IMR-90 (cell line): ENCODE data around the gene CATSPERZ. TPM values are rescaled to one million over a fixed set of nuclear protein-coding genes. Genes with fewer than 3 reads are reported as not detected.

ENCODE experiments used
- ATAC-seq: fragments of 200-7000 bp; cut with Tn5 transposase; 2 replicates; pipeline ENCODE4 v1.9.1; 2020; ENCODE audit warnings: low read depth, mild to moderate bottlenecking, moderate library complexity
- BruUV-seq: library from RNA; stranded (reverse); fragments of 400-500 nt; replicated peaks from 2 replicates; lab custom pipeline; 2021; lab: Mats Ljungman, UMichigan
- CTCF ChIA-PET: fragments of 300-600 bp; formaldehyde crosslinking; extraction: SDS; loops from one replicate; lab custom pipeline; 2021; ENCODE audit warnings: antibody characterized with exemption; lab: Yijun Ruan, JAX
- POLR2A ChIA-PET: fragments of 300-600 bp; sonication (Branson Sonifier 250); formaldehyde crosslinking; loops from one replicate; lab custom pipeline; 2022; ENCODE audit warnings: antibody characterized with exemption; ENCODE audit not compliant: unreplicated experiment; lab: Charles Lee
- DNase-seq: peaks from one replicate; pipeline ENCODE4 v3.0.0; 2013
- H2AFZ ChIP-seq: replicated peaks from 2 replicates; pipeline ENCODE3; 2013; ENCODE audit warnings: low read length, mild to moderate bottlenecking; ENCODE audit not compliant: poor library complexity
- H2AK5ac ChIP-seq: 2 replicates; pipeline ENCODE4 v1.6.1; 2013; ENCODE audit warnings: low read depth, low read length, inconsistent platforms
- H2AK9ac ChIP-seq: replicated peaks from 2 replicates; pipeline ENCODE3; 2013; ENCODE audit warnings: mild to moderate bottlenecking, low read depth, low read length, moderate library complexity; ENCODE audit not compliant: poor library complexity
- H2BK120ac ChIP-seq: 2 replicates; pipeline ENCODE4 v1.6.1; 2013; ENCODE audit warnings: low read depth, low read length, inconsistent platforms
- H2BK15ac ChIP-seq: 3 replicates; pipeline ENCODE4 v1.6.1; 2013; ENCODE audit warnings: low read depth, low read length, inconsistent platforms
- H2BK20ac ChIP-seq: 2 replicates; pipeline ENCODE4 v1.6.1; 2013; ENCODE audit warnings: low read depth, mild to moderate bottlenecking, inconsistent platforms, low read length, moderate library complexity
- H2BK5ac ChIP-seq: 2 replicates; pipeline ENCODE4 v1.6.1; 2013; ENCODE audit warnings: mild to moderate bottlenecking, low read depth, low read length, inconsistent platforms; ENCODE audit not compliant: poor library complexity, severe bottlenecking
- H3K14ac ChIP-seq: replicated peaks from 2 replicates; pipeline ENCODE4 v1.6.1; 2013; ENCODE audit warnings: low read depth, low read length, inconsistent platforms
- H3K18ac ChIP-seq: 2 replicates; pipeline ENCODE4 v1.6.1; 2013; ENCODE audit warnings: low read depth, low read length, control low read depth
- H3K23ac ChIP-seq: 2 replicates; pipeline ENCODE4 v1.6.1; 2013; ENCODE audit warnings: low read depth, low read length, inconsistent platforms
- H3K27ac ChIP-seq: 2 replicates; pipeline ENCODE4 v1.5.1; 2013; ENCODE audit warnings: mild to moderate bottlenecking, control low read depth, low read length; ENCODE audit not compliant: insufficient read depth
- H3K27me3 ChIP-seq: 2 replicates; pipeline ENCODE4 v1.6.1; 2013; ENCODE audit warnings: low read length; ENCODE audit not compliant: control insufficient read depth, insufficient read depth
- H3K36me3 ChIP-seq: 2 replicates; pipeline ENCODE4 v1.6.1; 2013; ENCODE audit warnings: low read length, mixed read lengths; ENCODE audit not compliant: control insufficient read depth, insufficient read depth
- H3K4ac ChIP-seq: 2 replicates; pipeline ENCODE4 v1.6.1; 2013; ENCODE audit warnings: low read depth, low read length, inconsistent platforms
- H3K4me1 ChIP-seq: 2 replicates; pipeline ENCODE4 v1.6.1; 2013; ENCODE audit warnings: low read length, mixed read lengths; ENCODE audit not compliant: control insufficient read depth, insufficient read depth
- H3K4me2 ChIP-seq: 2 replicates; pipeline ENCODE4 v1.6.1; 2013; ENCODE audit warnings: low read depth, mild to moderate bottlenecking, control low read depth, low read length, moderate library complexity
- H3K4me3 ChIP-seq: 2 replicates; pipeline ENCODE4 v1.5.1; 2013; ENCODE audit warnings: low read depth, mild to moderate bottlenecking, control low read depth, low read length, moderate library complexity; ENCODE audit not compliant: insufficient read depth
- H3K56ac ChIP-seq: 2 replicates; pipeline ENCODE4 v1.6.1; 2013; ENCODE audit warnings: low read length, inconsistent platforms; ENCODE audit not compliant: insufficient read depth; ENCODE audit errors: extremely low read depth
- H3K79me1 ChIP-seq, 2 experiments: 2 replicates each; pipeline ENCODE4 v1.6.1; 2013; ENCODE audit warnings: low read length in 2 of 2, inconsistent platforms in 1 of 2, low read depth in 1 of 2
- H3K9ac ChIP-seq: 2 replicates; pipeline ENCODE4 v1.6.1; 2013; ENCODE audit warnings: low read depth, low read length, control low read depth
- H3K9me1 ChIP-seq: 2 replicates; pipeline ENCODE4 v1.6.1; 2013; ENCODE audit warnings: low read length, inconsistent platforms; ENCODE audit not compliant: insufficient read depth
- H3K9me3 ChIP-seq: 2 replicates; pipeline ENCODE4 v1.6.1; 2013; ENCODE audit warnings: low read length; ENCODE audit not compliant: control insufficient read depth, insufficient read depth
- H4K20me1 ChIP-seq: 2 replicates; pipeline ENCODE4 v1.6.1; 2013; ENCODE audit warnings: low read length, inconsistent platforms; ENCODE audit not compliant: insufficient read depth
- H4K5ac ChIP-seq: 2 replicates; pipeline ENCODE4 v1.6.1; 2013; ENCODE audit warnings: mild to moderate bottlenecking, low read depth, low read length, control low read depth
- H4K8ac ChIP-seq, 2 experiments: 2 replicates each; pipeline ENCODE4 v1.6.1; 2013; ENCODE audit warnings: low read depth in 2 of 2, low read length in 2 of 2, control low read depth in 1 of 2, inconsistent platforms in 1 of 2
- H4K91ac ChIP-seq: 2 replicates; pipeline ENCODE4 v1.6.1; 2013; ENCODE audit warnings: low read depth, low read length, inconsistent platforms; ENCODE audit not compliant: insufficient read depth
- USF2 ChIP-seq: fragments of 150-350 bp; IDR thresholded peaks from 2 replicates; pipeline ENCODE4 v1.6.1; 2017; ENCODE audit warnings: mild to moderate bottlenecking, antibody characterized with exemption, low read length, low read depth
- WGBS, 2 experiments: methylation state at CpG; one replicate each; pipeline versions ENCODE4 v1.1.5 to v1.1.7; 2013; ENCODE audit warnings: missing lambda C conversion rate in 2 of 2; ENCODE audit not compliant: insufficient read length in 1 of 2; ENCODE audit errors: extremely low coverage in 2 of 2; 5-methylcytosine and 5-hydroxymethylcytosine counted together
- dilution Hi-C: fragments of 300-500 bp; cut with HindIII; formaldehyde crosslinking; loops from one replicate; pipeline ENCODE4 v1.14.3; 2018; ENCODE audit warnings: low sequenced_read_pairs; ENCODE audit not compliant: unreplicated experiment
- in situ Hi-C: fragments of 300-500 bp; cut with MboI; formaldehyde crosslinking; loops from 3 replicates; pipeline ENCODE4 v1.14.3; 2019; ENCODE audit warnings: low sequenced_read_pairs, inconsistent platforms, mixed read lengths
- intact Hi-C: fragments of 100-400 bp; cut with micrococcal nuclease; formaldehyde crosslinking; loops from 2 replicates; pipeline ENCODE4 v1.10.0; 2022
- polyA plus RNA-seq, 3 experiments: library from polyadenylated mRNA; depleted of rRNA; stranded (reverse); fragments of >200 nt; gene quantifications; 2 replicates each; pipeline ENCODE4 v1.2.3, GENCODE V29; 2012; ENCODE audit warnings: low replicate concordance in 1 of 3
- total RNA-seq: library from RNA; depleted of rRNA; stranded (reverse); fragments of >200 nt; gene quantifications from 2 replicates; pipeline ENCODE4 v1.2.3, GENCODE V29; 2012

CATSPERZ gene
- total and polyA plus RNA-seq, 2 of the 4 experiments (the other 2 are of a cell fraction) = not detected

DNA sequence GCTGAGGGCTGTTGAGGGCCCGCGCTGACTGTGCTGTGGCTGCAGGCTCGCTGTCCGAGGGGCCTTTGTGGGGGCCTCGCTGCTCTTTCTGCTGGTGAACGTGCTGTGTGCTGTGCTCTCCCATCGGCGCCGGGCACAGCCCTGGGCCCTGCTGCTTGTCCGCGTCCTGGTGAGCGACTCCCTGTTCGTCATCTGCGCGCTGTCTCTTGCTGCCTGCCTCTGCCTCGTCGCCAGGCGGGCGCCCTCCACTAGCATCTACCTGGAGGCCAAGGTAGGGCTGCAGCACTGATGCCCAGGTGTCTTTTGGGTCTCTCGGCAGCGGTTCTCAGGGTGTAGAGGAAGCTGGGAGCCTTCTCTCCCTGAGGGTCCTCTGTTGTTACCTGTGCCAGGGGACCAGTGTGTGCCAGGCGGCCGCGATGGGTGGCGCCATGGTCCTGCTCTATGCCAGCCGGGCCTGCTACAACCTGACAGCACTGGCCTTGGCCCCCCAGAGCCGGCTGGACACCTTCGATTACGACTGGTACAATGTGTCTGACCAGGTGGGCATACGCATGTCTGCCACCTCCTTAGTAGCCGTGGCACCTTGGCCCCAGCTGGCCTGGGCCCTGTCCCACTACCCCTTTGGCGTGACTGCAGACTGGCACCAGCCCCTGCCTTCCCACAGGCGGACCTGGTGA lies 12.3 kb upstream of the CATSPERZ start:
- Histone ChIP-seq H2AFZ (no peak overlapping the region), H3K4me3 (no peak overlapping the region), H2BK20ac (no peak overlapping the region), H4K8ac (no peak overlapping the region), H2BK5ac (no peak overlapping the region), H3K27me3 (peaks cover 28% of the 10 kb centered on the region), H3K18ac (no peak overlapping the region), H3K36me3 (no peaks in the 10 kb centered on the region; the same call in 1 of the 2 replicates), H2BK15ac (no peak overlapping the region), H4K20me1 (peaks cover 5% of the 10 kb centered on the region; the same call in 1 of the 2 replicates), H3K4me1 (peaks cover 11% of the 10 kb centered on the region), H3K14ac (no peak overlapping the region), H2AK5ac (no peak overlapping the region), H3K79me1 (peaks cover 15 to 30% of the 10 kb centered on the region in 2 experiments), H3K9ac (no peak overlapping the region), H3K27ac (no peak overlapping the region), H3K9me1 (peaks cover 5% of the 10 kb centered on the region; the same call in 1 of the 2 replicates), H3K23ac (no peak overlapping the region), H3K4ac (no peak overlapping the region), H3K9me3 (no peaks in the 10 kb centered on the region), H3K4me2 (no peak overlapping the region), H4K91ac (no peak overlapping the region), H3K56ac (no peak overlapping the region), H2AK9ac (peak overlapping the region; percentile 28), H4K5ac (no peak overlapping the region), H2BK120ac (no peak overlapping the region)
- ChIA-PET CTCF (interaction anchor here (0.6 kb wide), 1 partner anchor 30 kb away, joined by 3 read pairs; the partner anchor contains the start of gene PRDX5), POLR2A (no interaction called here)
- DNase-seq (no peak), ATAC-seq (no peak)
- WGBS, 2 experiments = 91% methylated on average over 6 of the region's 33 CpGs; no CpG with 5 or more reads in 1 of the 2 experiments
- BruUV-seq = no TSS peak
- TF ChIP-seq USF2 = no peak
- intact Hi-C loops (no loop called here), in situ Hi-C loops (no loop called here), dilution Hi-C loops (no loop called here)
